Suppressor macrophage treated with lipopolysaccharide for 1 hour (primary cell): Measurements from ENCODE around the gene REM2.
A peak's percentile ranks its signal among the peaks of the same experiment; 100 is the strongest.

Source experiments
- DNase-seq, 3 donors: peaks; one replicate each; pipeline ENCODE4 v3.0.0-alpha.2; 2020 to 2022

REM2 gene

GRCh38 chr14:22875003-22875747, 7.8 kb upstream of the REM2 start:
- DNase-seq: peak in 1 of 3 donors; percentile 8

DNA sequence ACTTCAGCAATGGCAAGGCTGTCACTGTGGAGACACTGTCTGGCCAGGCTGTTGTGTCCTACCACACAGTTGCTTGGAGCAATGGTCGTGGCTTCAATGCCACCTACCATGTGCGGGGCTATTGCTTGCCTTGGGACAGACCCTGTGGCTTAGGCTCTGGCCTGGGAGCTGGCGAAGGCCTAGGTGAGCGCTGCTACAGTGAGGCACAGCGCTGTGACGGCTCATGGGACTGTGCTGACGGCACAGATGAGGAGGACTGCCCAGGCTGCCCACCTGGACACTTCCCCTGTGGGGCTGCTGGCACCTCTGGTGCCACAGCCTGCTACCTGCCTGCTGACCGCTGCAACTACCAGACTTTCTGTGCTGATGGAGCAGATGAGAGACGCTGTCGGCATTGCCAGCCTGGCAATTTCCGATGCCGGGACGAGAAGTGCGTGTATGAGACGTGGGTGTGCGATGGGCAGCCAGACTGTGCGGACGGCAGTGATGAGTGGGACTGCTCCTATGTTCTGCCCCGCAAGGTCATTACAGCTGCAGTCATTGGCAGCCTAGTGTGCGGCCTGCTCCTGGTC, 7.2 kb upstream of the REM2 start:
- peak in 1 of 3 donors; percentile 13 for DNase-seq

DNA sequence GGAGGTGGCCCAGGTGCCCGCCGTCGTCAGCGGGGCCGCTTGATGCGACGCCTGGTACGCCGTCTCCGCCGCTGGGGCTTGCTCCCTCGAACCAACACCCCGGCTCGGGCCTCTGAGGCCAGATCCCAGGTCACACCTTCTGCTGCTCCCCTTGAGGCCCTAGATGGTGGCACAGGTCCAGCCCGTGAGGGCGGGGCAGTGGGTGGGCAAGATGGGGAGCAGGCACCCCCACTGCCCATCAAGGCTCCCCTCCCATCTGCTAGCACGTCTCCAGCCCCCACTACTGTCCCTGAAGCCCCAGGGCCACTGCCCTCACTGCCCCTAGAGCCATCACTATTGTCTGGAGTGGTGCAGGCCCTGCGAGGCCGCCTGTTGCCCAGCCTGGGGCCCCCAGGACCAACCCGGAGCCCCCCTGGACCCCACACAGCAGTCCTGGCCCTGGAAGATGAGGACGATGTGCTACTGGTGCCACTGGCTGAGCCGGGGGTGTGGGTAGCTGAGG, 6.0 kb upstream of the REM2 start:
- no peak for DNase-seq

- DNase-seq: no peak
These were observed 4.5 kb upstream of the REM2 start for GRCh38 chr14:22878271-22879246.

DNA sequence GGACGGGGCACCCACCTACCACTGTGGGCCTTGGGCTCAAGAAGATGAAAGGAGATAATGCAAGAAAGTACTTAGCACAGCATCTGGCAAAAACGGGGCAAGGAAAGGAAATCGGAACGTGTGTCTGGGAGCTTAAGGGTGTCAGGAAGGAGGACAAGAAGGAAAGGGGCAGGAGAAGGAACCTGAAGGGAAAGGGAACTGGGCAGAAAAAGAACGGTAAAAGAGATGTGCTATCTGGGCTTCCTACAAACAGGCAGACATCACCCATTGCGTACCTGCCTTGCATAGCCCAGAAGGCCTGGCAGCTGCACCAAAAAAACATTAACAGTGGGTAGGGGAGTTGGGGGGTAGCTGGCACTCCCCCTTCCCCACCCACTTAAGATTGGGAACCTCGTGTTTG, 958 bp upstream of the REM2 start:
- no peak for DNase-seq

DNA sequence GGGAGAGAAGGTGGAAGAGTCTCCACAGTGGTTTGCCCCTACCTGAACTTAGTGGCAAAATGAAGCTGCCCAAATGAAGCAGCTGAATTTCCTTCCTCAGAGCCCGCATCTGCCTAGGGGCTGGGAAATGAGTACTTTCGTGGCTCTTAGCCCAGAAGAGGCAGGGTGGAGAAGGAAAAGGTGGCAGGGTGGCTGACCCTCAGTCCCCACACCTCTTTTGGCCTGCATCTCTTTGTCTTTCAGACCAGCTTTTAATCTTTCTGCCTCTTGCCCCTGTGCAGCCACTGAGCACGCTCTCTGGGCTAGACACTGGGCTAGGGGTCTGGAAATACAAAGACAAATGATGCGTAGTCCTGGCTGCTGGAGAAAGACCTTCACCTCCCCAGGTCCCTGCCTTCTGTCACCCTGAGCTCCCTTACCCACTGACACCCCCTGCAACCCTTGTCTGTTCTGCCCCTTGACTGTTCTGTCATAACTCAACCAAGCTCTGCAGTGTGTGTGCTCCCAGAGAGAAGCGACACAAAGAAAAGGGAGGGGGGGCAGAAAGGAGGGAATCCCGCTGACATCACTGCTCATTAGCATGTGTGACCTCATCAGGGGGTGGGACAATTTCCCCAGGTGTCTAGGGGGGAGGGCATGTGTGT, 371 bp upstream of the REM2 start:
- DNase-seq: peak; percentile 22 to 35 (median 30)

DNA sequence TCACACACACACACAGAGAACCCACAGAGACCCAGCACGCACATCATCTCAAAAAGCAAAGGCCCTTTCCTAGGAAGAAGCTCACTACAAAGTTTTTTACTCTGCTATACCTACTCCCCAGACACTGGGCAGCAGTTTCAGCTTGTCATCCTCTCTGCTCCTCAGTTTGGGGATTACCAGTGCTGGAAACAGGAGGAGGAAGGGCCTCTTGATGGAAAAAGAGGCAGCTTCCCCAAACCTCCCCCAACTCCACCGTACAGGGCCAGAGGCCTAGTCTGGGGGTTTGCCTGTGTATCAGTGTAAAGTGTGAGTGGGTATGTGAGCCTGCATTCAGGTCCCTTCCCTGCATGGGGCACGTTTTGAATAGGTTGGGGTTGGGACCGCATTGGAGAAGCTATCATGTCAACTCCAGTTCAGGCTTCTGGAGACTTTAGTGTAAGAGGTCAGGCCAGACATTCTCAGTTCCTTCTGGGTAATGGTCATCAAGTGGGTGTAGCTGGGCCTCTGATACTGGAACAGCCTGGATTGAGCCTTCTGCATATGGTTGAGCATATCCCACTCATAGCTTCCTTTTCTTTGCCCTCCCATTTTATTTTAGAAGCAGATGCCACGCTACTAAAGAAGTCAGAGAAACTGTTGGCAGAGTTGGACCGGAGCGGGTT, 1.2 kb downstream of the REM2 start:
- DNase-seq: peak; percentile 41 to 62 (median 58)

DNA sequence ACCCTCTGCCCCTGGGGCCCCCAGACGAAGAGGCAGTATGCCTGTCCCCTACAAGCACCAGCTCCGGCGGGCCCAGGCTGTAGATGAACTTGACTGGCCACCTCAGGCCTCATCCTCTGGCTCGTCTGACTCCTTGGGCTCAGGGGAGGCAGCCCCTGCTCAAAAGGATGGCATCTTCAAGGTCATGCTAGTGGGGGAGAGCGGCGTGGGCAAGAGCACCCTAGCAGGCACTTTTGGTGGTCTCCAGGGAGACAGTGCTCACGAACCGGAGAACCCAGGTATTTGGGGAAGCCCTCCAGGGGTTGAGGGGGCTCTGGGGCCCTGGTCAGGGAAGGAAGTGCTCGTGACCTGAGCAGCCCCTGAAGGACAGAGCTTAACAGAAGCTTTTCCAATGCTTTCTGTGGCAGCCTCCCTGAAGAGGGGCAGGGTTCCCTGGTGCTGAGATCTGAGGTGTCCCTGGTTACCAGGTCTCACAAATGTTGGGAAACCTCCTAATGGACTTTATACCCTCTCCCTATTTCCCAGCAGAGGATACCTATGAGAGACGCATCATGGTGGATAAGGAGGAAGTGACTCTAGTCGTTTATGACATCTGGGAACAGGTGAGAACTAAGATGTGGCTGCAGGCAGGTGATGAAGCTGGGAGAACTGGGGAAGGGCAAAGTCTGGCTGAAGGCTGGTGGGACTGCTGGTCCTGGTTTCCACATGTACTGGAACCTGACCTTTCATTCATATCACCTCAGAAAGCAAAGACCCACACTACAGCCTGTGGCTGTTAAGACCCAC, 1.9 kb downstream of the REM2 start:
- DNase-seq: no peak

DNA sequence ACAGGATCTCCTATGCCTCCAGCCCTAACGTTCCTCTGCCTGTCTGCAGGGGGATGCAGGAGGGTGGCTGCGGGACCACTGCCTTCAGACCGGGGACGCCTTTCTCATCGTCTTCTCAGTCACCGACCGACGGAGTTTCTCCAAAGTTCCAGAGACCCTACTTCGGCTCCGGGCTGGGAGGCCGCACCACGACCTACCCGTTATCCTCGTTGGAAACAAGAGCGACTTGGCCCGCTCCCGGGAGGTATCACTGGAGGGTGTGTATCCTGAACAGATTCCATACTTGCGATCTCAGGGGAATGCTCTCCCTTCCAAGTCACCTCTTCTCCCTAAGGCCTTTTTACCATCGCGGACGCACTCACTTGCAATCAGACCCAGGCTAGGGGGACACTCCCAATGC, 3.0 kb downstream of the REM2 start:
- no peak for DNase-seq

DNA sequence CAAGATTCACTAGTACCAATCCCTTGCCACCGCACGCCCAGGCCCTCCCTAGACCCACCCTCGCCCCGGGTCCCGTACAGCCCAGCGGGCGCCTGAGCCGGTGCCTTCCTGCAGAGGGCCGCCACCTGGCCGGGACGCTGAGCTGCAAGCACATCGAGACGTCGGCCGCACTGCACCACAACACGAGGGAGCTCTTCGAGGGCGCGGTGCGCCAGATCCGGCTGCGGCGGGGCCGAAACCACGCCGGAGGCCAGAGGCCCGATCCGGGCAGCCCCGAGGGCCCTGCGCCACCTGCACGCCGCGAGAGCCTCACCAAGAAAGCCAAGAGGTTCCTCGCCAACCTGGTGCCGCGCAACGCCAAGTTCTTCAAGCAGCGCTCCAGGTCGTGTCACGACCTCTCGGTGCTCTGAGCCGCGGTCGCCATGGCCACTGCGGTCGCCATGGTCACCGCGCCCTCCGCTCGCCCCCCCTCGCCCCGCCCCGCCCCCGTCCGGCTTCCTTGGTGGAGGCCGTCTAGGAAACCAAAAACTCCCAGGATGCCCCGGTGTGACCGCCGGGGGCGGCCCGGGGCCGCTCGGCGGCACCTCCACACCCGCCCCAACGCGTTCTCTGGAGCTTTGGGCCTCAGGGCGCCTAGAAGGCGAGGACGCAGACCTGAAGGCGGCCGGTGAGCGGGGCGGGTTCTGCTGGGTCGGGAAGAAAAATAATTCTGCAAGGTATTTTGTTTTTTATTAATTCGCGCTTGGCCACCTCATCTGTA, 3.7 kb downstream of the REM2 start:
- DNase-seq: peak; percentile 48 to 76 (median 52)

DNA sequence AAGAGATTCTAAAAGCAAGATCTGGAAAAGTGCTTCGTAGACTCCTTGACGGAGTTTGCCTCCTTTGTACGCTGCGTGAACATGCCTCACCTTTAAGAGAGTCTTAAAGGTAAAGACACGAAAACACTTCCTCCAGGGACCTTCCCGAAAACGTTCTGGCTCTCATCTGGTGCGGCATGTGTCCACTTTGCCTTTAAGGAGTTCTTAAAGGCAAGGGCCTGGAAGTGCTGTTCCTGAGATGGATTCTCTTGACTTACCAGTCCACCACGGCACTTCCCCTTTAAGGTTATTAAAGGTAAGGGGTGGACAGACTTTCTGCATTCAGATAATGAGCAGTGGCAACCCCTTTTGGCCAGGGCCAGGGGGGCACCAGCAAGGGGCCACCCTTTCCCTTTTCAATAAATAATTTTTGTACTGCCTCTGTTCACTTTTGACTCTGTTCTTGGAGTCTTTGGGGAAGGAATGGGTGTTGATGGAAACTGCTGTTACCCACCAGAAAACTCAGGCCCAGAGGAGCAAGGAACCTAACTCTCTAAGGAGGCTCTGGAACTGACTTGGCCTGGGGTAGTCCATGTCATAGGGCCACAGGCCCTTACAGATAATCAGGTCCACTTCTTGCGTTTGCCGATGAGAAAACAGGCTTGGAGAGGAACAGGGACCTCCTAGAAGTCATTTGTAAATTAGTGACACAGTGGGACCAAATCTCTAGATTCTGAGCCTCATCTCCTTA, 4.4 kb downstream of the REM2 start:
- DNase-seq: peak; percentile 18 to 42 (median 19)

- no peak for DNase-seq
These were observed 5.0 kb downstream of the REM2 start for GRCh38 chr14:22887990-22888378.

DNA sequence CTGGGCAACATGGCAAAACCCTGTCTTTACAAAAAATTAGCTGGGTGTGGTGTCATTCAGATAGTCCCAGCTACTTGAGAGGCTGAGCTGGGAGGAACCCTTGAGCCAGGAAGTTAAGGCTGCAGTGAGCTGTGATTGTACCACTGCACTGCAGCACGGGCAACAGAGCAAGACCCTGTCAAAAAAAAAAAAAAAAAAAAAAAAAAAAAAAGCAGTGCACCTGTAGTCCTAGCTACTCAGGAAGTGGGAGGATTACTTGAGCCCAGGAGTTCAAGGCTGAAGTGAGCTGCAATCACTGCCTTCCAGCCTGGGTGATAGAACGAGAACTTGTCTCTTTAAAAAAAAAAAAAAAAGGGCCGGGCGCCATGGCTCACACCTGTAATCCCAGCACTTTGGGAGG, 5.6 kb downstream of the REM2 start:
- DNase-seq: no peak

DNA sequence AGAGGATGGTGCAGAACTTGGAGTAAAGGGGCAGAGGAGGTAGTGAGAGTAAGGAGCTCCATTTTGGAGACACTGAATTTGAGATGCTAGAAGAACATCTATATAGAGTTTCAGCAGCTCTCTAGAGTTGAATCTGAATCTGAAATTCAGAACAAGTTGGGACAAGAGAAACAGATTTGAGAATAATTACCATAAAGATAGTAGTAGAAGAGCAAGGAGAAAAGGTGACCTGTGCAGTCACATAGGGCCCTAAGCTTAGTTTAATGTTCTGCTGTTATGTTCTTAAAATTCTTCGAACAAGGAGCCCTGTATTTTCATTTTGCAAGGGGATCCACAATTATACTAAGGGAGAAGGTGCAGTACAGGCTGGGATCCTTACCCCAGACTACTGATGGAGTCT, 7.4 kb downstream of the REM2 start:
- no peak for DNase-seq

DNA sequence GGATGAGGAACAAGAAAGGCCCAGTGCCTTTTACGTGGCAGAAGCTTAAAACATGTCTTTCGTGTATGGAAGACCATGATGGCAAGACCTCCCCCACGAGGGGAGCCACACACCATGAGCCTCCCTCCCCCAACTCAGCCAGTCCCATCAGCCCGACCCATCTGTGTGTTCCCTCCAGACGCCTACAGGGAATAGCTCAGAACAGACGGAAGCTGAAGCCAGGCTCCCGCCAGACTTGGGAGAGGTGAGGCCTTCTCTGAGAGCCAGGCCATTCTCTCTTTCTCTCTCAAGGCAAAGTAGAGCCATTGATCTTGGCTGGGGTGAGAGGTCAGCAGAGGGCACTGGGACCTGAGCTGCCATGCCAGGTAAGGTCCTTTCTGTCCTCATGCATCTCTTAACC, 9.5 kb downstream of the REM2 start:
- DNase-seq: no peak

GRCh38 chr14:22893706-22894105, 10.7 kb downstream of the REM2 start:
- no peak for DNase-seq

GRCh38 chr14:22895402-22895801, 12.4 kb downstream of the REM2 start:
- DNase-seq: no peak

DNA sequence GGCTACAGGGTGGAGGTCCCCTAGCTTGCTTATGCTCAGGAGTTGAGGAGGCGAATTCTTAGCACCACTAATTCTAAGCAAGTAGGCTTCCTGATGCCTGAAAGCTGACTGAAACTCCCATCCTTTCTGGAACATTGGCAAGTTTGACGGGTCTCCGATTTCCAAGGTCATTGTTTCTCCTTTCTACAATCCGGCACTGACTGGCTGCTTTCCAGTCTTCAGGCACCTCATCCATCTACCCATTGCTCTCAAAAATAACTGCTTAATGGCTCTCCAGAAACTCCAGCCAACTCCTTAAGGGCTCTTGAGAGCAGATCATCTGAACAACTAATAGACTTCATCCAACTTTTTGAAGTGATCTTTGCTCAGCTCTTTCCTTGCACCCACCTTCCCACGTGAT, 13.3 kb downstream of the REM2 start:
- DNase-seq: no peak

DNA sequence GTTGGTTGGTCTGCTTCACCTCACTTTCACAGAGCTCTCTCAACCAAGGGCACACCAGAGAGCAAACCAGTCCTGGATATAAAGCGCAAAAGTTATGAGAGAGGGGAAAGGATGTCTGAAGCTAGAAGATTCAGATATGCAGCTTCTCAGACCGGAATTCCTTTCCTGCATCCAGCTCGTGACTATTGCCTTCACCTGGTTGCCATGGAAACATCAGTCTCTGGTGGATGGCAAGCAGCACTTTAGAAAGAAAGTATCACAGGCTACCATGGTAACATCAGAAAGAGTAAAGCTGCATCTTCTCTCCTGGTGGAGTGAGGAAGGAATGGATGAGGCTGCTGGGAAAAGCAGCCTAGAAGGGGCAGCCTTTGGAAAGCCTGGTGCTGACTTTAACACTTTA, 13.7 kb downstream of the REM2 start:
- DNase-seq: no peak

DNA sequence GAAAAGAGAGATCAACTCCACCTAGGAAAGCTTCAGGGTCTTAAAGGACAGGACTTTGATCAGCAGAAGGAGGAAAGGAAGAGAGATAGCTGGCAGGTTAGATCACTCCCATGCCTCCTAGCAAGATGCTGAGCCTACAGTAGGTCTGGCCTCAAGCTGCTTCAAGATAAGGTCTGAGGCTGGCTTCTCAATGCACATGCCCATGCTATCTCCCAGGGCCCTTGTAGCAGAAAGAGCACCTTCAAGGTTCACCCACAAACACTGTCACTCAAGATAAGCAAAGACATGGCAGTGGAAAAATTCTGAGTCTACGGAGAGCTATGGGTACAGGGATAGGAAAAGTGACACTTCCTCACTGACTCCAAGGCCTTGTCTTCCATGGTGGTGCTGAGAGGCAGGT, 14.3 kb downstream of the REM2 start:
- no peak for DNase-seq
